ENCODE results near the gene ACR. TPM values are rescaled to one million over a fixed set of nuclear protein-coding genes. Genes with fewer than 3 reads are reported as not detected.

Gene ACR
- total and polyA plus RNA-seq, 2 of the 4 experiments (the other 2 are of a cell fraction) = not detected

- ChIA-PET CTCF (no interaction called here), POLR2A (ENCODE audit: unreplicated experiment) (no interaction called here)
- Histone ChIP-seq H3K14ac (replicated peaks; ENCODE audit: low read depth, low read length) (no peak overlapping the region), H3K4ac (ENCODE audit: low read depth, low read length) (no peak overlapping the region), H2BK15ac (ENCODE audit: low read depth, low read length) (no peak overlapping the region), H2BK120ac (ENCODE audit: low read depth, low read length) (no peak overlapping the region), H3K18ac (ENCODE audit: low read depth, low read length) (no peak overlapping the region), H3K4me3 (ENCODE audit: insufficient read depth, low read depth, low read length) (no peak overlapping the region), H3K9ac (ENCODE audit: low read depth, low read length) (no peak overlapping the region), H4K5ac (ENCODE audit: low read depth, low read length) (no peak overlapping the region), H3K9me3 (ENCODE audit: control insufficient read depth, insufficient read depth, low read length) (no peaks in the 10 kb centered on the region), H2AK9ac (replicated peaks; ENCODE audit: low read depth, low read length, poor library complexity) (no peak overlapping the region), H3K9me1 (ENCODE audit: insufficient read depth, low read length) (no peaks in the 10 kb centered on the region), H3K27me3 (ENCODE audit: control insufficient read depth, insufficient read depth, low read length) (peaks cover 17% of the 10 kb centered on the region; the same call in 1 of the 2 replicates), H3K79me1 (ENCODE audit: low read depth in 1 of 2, low read length in 2 of 2) (no peaks in the 10 kb centered on the region), H2AK5ac (ENCODE audit: low read depth, low read length) (no peak overlapping the region), H2BK20ac (ENCODE audit: low read depth, low read length) (no peak overlapping the region), H4K20me1 (ENCODE audit: insufficient read depth, low read length) (no peaks in the 10 kb centered on the region; the same call in 1 of the 2 replicates), H2BK5ac (ENCODE audit: low read depth, low read length, poor library complexity, severe bottlenecking) (no peak overlapping the region), H3K4me1 (ENCODE audit: control insufficient read depth, insufficient read depth, low read length) (no peaks in the 10 kb centered on the region), H3K27ac (ENCODE audit: insufficient read depth, low read length) (no peak overlapping the region), H4K8ac (ENCODE audit: low read depth in 2 of 2, low read length in 2 of 2) (no peak overlapping the region), H3K56ac (ENCODE audit: extremely low read depth, insufficient read depth, low read length) (no peak overlapping the region), H3K36me3 (ENCODE audit: control insufficient read depth, insufficient read depth, low read length) (peaks cover 11% of the 10 kb centered on the region), H3K4me2 (ENCODE audit: low read depth, low read length) (no peak overlapping the region), H2AFZ (replicated peaks; ENCODE audit: low read length, poor library complexity) (no peak overlapping the region), H3K23ac (ENCODE audit: low read depth, low read length) (no peak overlapping the region), H4K91ac (ENCODE audit: insufficient read depth, low read depth, low read length) (no peak overlapping the region)
- ATAC-seq (ENCODE audit: low read depth) = peak; percentile 72
- in situ Hi-C loops (cut with MboI; ENCODE audit: low sequenced_read_pairs) (no loop called here), dilution Hi-C loops (cut with HindIII; ENCODE audit: low sequenced_read_pairs, unreplicated experiment) (no loop called here), intact Hi-C loops (cut with micrococcal nuclease) (no loop called here)
- WGBS, 2 experiments (ENCODE audit: extremely low coverage in 2 of 2, insufficient read length in 1 of 2) = 24% methylated on average over 59 of the region's 132 CpGs; no CpG with 5 or more reads in 1 of the 2 experiments
- DNase-seq = no peak
- no peak for TF ChIP-seq POLR2A (IDR thresholded peaks at IDR 0.05; ENCODE audit: low read depth, low read length)
- BruUV-seq (replicated peaks) = no TSS peak
These were observed 17.4 kb upstream of the ACR start for GRCh38 chr22:50720301-50721256.

Data from IMR-90 (cell line).